Parathyroid adenoma (tissue), 2 donors: ENCODE results near the gene BRD8.

Experiments
- H2AFZ ChIP-seq: fragments of 300-600 bp; sonication (generic); one replicate; pipeline ENCODE4 v1.7.0; 2017; ENCODE audit warnings: antibody characterized with exemption, mild to moderate bottlenecking
- H3K27ac ChIP-seq: fragments of 300-600 bp; sonication (generic); one replicate; pipeline ENCODE4 v1.7.0; 2017
- H3K27me3 ChIP-seq: fragments of 300-600 bp; sonication (generic); one replicate; pipeline ENCODE4 v1.7.0; 2017; ENCODE audit warnings: low read length; ENCODE audit not compliant: control insufficient read depth, insufficient read depth
- H3K36me3 ChIP-seq: fragments of 300-600 bp; sonication (generic); one replicate; pipeline ENCODE4 v1.7.0; 2017; ENCODE audit warnings: low read length; ENCODE audit not compliant: control insufficient read depth, insufficient read depth
- H3K4me1 ChIP-seq: fragments of 300-600 bp; sonication (generic); one replicate; pipeline ENCODE4 v1.7.0; 2017; ENCODE audit warnings: control low read depth
- H3K4me2 ChIP-seq: fragments of 300-600 bp; sonication (generic); one replicate; pipeline ENCODE4 v1.7.0; 2017; ENCODE audit warnings: low read length
- H3K4me3 ChIP-seq: fragments of 300-600 bp; sonication (generic); one replicate; pipeline ENCODE4 v1.7.0; 2017; ENCODE audit warnings: low read depth, low read length
- H3K79me2 ChIP-seq: fragments of 300-600 bp; sonication (generic); one replicate; pipeline ENCODE4 v1.7.0; 2017; ENCODE audit warnings: control low read depth
- H3K9ac ChIP-seq: fragments of 300-600 bp; sonication (generic); one replicate; pipeline ENCODE4 v1.7.0; 2017; ENCODE audit warnings: mild to moderate bottlenecking
- H3K9me3 ChIP-seq: fragments of 300-600 bp; sonication (generic); one replicate; pipeline ENCODE4 v1.7.0; 2017; ENCODE audit warnings: low read length; ENCODE audit not compliant: control insufficient read depth
- CTCF ChIP-seq: fragments of 300-600 bp; sonication (generic); IDR thresholded peaks from one replicate; pipeline ENCODE4 v1.7.0; 2017; ENCODE audit warnings: antibody characterized with exemption, mild to moderate bottlenecking
- donor health status: primary hyperparathyroidism.

BRD8 gene

GRCh38 chr5:138138949-138139780 lies 39.3 kb downstream of the BRD8 start, which contains the start of gene NME5:
NME5 (minus strand) TSS chr5:138139428; CDS start chr5:138138780, 648 bp downstream.
- no peak within 1 kb of the TSS for H3K9ac ChIP-seq
- H3K27ac ChIP-seq, result no peak within 1 kb of the TSS
- TF ChIP-seq CTCF, result no peak
- peaks cover 2% of the 10 kb centered on the region for H3K4me1 ChIP-seq
- H2AFZ ChIP-seq, result peak within 1 kb of the TSS; percentile 91
- no peaks in the 10 kb centered on the region for H3K27me3 ChIP-seq
- no peaks in the 10 kb centered on the region for H3K36me3 ChIP-seq
- no peaks in the 10 kb centered on the region for H3K79me2 ChIP-seq
- peak within 1 kb of the TSS; percentile 53 for H3K4me3 ChIP-seq
- H3K9me3 ChIP-seq, result no peaks in the 10 kb centered on the region
- H3K4me2 ChIP-seq, result peak within 1 kb of the TSS; percentile 61

- H3K36me3 ChIP-seq, result no peaks in the 10 kb centered on the region
- H3K27ac ChIP-seq, result no peak overlapping the region
- H3K4me1 ChIP-seq, result no peaks in the 10 kb centered on the region
- H3K27me3 ChIP-seq, result no peaks in the 10 kb centered on the region
- no peaks in the 10 kb centered on the region for H3K9me3 ChIP-seq
- H3K4me3 ChIP-seq, result no peak overlapping the region
- H3K9ac ChIP-seq, result no peak overlapping the region
- H2AFZ ChIP-seq, result no peak overlapping the region
- TF ChIP-seq CTCF, result no peak
- no peak overlapping the region for H3K4me2 ChIP-seq
- no peaks in the 10 kb centered on the region for H3K79me2 ChIP-seq
Measured at GRCh38 chr5:138132543-138132942, 45.9 kb downstream of the BRD8 start.

- no peaks in the 10 kb centered on the region for H3K9me3 ChIP-seq
- TF ChIP-seq CTCF, result no peak
- no peak overlapping the region for H3K4me2 ChIP-seq
- H2AFZ ChIP-seq, result no peak overlapping the region
- no peaks in the 10 kb centered on the region for H3K36me3 ChIP-seq
- no peak overlapping the region for H3K9ac ChIP-seq
- H3K4me1 ChIP-seq, result no peaks in the 10 kb centered on the region
- no peaks in the 10 kb centered on the region for H3K27me3 ChIP-seq
- H3K4me3 ChIP-seq, result no peak overlapping the region
- no peaks in the 10 kb centered on the region for H3K79me2 ChIP-seq
- H3K27ac ChIP-seq, result no peak overlapping the region
Measured at GRCh38 chr5:138129347-138129746, 49.1 kb downstream of the BRD8 start.

- no peaks in the 10 kb centered on the region for H3K79me2 ChIP-seq
- no peaks in the 10 kb centered on the region for H3K27me3 ChIP-seq
- H3K36me3 ChIP-seq, result no peaks in the 10 kb centered on the region
- no peak overlapping the region for H3K4me3 ChIP-seq
- TF ChIP-seq CTCF, result no peak
- no peak overlapping the region for H3K4me2 ChIP-seq
- no peak overlapping the region for H3K27ac ChIP-seq
- no peaks in the 10 kb centered on the region for H3K9me3 ChIP-seq
- H2AFZ ChIP-seq, result no peak overlapping the region
- no peak overlapping the region for H3K9ac ChIP-seq
- H3K4me1 ChIP-seq, result no peaks in the 10 kb centered on the region
Measured at GRCh38 chr5:138128334-138128733, 50.1 kb downstream of the BRD8 start.

- no peak overlapping the region for H3K9ac ChIP-seq
- H2AFZ ChIP-seq, result no peak overlapping the region
- no peaks in the 10 kb centered on the region for H3K4me1 ChIP-seq
- H3K27ac ChIP-seq, result no peak overlapping the region
- no peaks in the 10 kb centered on the region for H3K79me2 ChIP-seq
- H3K36me3 ChIP-seq, result no peaks in the 10 kb centered on the region
- H3K4me2 ChIP-seq, result no peak overlapping the region
- no peaks in the 10 kb centered on the region for H3K9me3 ChIP-seq
- no peak for TF ChIP-seq CTCF
- H3K4me3 ChIP-seq, result no peak overlapping the region
- H3K27me3 ChIP-seq, result no peaks in the 10 kb centered on the region
Measured at GRCh38 chr5:138115254-138115653, 63.2 kb downstream of the BRD8 start.
